Keratinocyte (primary cell): ENCODE results near the gene TTLL8.

Experiments used
- EZH2 ChIP-seq: IDR thresholded peaks from one replicate; pipeline ENCODE4 v1.6.1; 2012; ENCODE audit warnings: inconsistent platforms, mild to moderate bottlenecking, low read length, moderate library complexity
- TF ChIP-seq, protein P1 (sequence below), 3 experiments: IDR thresholded peaks in 1 of 3; conservative IDR thresholded peaks in 1 of 3; optimal IDR thresholded peaks in 1 of 3; 2 replicates in 2 of 3; 3 replicates in 1 of 3; pipeline versions ENCODE3 to v1.5.1; 2011; ENCODE audit warnings: low read length in 3 of 3, mild to moderate bottlenecking in 3 of 3, moderate library complexity in 2 of 3, control low read depth in 1 of 3, inconsistent platforms in 1 of 3; ENCODE audit not compliant: insufficient read depth in 2 of 3; ENCODE audit errors: extremely low read depth in 1 of 3

GRCh38 chr22:50047346-50047745 lies 10.8 kb downstream of the TTLL8 start:
- no peak for TF ChIP-seq EZH2
- TF ChIP-seq, protein P1, sequence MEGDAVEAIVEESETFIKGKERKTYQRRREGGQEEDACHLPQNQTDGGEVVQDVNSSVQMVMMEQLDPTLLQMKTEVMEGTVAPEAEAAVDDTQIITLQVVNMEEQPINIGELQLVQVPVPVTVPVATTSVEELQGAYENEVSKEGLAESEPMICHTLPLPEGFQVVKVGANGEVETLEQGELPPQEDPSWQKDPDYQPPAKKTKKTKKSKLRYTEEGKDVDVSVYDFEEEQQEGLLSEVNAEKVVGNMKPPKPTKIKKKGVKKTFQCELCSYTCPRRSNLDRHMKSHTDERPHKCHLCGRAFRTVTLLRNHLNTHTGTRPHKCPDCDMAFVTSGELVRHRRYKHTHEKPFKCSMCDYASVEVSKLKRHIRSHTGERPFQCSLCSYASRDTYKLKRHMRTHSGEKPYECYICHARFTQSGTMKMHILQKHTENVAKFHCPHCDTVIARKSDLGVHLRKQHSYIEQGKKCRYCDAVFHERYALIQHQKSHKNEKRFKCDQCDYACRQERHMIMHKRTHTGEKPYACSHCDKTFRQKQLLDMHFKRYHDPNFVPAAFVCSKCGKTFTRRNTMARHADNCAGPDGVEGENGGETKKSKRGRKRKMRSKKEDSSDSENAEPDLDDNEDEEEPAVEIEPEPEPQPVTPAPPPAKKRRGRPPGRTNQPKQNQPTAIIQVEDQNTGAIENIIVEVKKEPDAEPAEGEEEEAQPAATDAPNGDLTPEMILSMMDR (optimal IDR thresholded peaks at IDR 0.05 in 1 of 3, IDR thresholded peaks at IDR 0.05 in 1 of 3, conservative IDR thresholded peaks at IDR 0.05 in 1 of 3; ENCODE audit: extremely low read depth in 1 of 3, insufficient read depth in 2 of 3, low read length in 3 of 3), result no peak
